IMR-90 (cell line): ENCODE data around the gene FKTN. TPM values are rescaled to one million over a fixed set of nuclear protein-coding genes. Genes with fewer than 3 reads are reported as not detected.

Experiments
- ATAC-seq: fragments of 200-7000 bp; cut with Tn5 transposase; 2 replicates; pipeline ENCODE4 v1.9.1; 2020; ENCODE audit warnings: low read depth, mild to moderate bottlenecking, moderate library complexity
- BruUV-seq: library from RNA; stranded (reverse); fragments of 400-500 nt; replicated peaks from 2 replicates; lab custom pipeline; 2021; lab: Mats Ljungman, UMichigan
- CTCF ChIA-PET: fragments of 300-600 bp; formaldehyde crosslinking; extraction: SDS; loops from one replicate; lab custom pipeline; 2021; ENCODE audit warnings: antibody characterized with exemption; lab: Yijun Ruan, JAX
- POLR2A ChIA-PET: fragments of 300-600 bp; sonication (Branson Sonifier 250); formaldehyde crosslinking; loops from one replicate; lab custom pipeline; 2022; ENCODE audit warnings: antibody characterized with exemption; ENCODE audit not compliant: unreplicated experiment; lab: Charles Lee
- DNase-seq: peaks from one replicate; pipeline ENCODE4 v3.0.0; 2013
- H2AFZ ChIP-seq: replicated peaks from 2 replicates; pipeline ENCODE3; 2013; ENCODE audit warnings: low read length, mild to moderate bottlenecking; ENCODE audit not compliant: poor library complexity
- H2AK5ac ChIP-seq: 2 replicates; pipeline ENCODE4 v1.6.1; 2013; ENCODE audit warnings: low read depth, low read length, inconsistent platforms
- H2AK9ac ChIP-seq: replicated peaks from 2 replicates; pipeline ENCODE3; 2013; ENCODE audit warnings: mild to moderate bottlenecking, low read depth, low read length, moderate library complexity; ENCODE audit not compliant: poor library complexity
- H2BK120ac ChIP-seq: 2 replicates; pipeline ENCODE4 v1.6.1; 2013; ENCODE audit warnings: low read depth, low read length, inconsistent platforms
- H2BK15ac ChIP-seq: 3 replicates; pipeline ENCODE4 v1.6.1; 2013; ENCODE audit warnings: low read depth, low read length, inconsistent platforms
- H2BK20ac ChIP-seq: 2 replicates; pipeline ENCODE4 v1.6.1; 2013; ENCODE audit warnings: low read depth, mild to moderate bottlenecking, inconsistent platforms, low read length, moderate library complexity
- H2BK5ac ChIP-seq: 2 replicates; pipeline ENCODE4 v1.6.1; 2013; ENCODE audit warnings: mild to moderate bottlenecking, low read depth, low read length, inconsistent platforms; ENCODE audit not compliant: poor library complexity, severe bottlenecking
- H3K14ac ChIP-seq: replicated peaks from 2 replicates; pipeline ENCODE4 v1.6.1; 2013; ENCODE audit warnings: low read depth, low read length, inconsistent platforms
- H3K18ac ChIP-seq: 2 replicates; pipeline ENCODE4 v1.6.1; 2013; ENCODE audit warnings: low read depth, low read length, control low read depth
- H3K23ac ChIP-seq: 2 replicates; pipeline ENCODE4 v1.6.1; 2013; ENCODE audit warnings: low read depth, low read length, inconsistent platforms
- H3K27ac ChIP-seq: 2 replicates; pipeline ENCODE4 v1.5.1; 2013; ENCODE audit warnings: mild to moderate bottlenecking, control low read depth, low read length; ENCODE audit not compliant: insufficient read depth
- H3K27me3 ChIP-seq: 2 replicates; pipeline ENCODE4 v1.6.1; 2013; ENCODE audit warnings: low read length; ENCODE audit not compliant: control insufficient read depth, insufficient read depth
- H3K36me3 ChIP-seq: 2 replicates; pipeline ENCODE4 v1.6.1; 2013; ENCODE audit warnings: low read length, mixed read lengths; ENCODE audit not compliant: control insufficient read depth, insufficient read depth
- H3K4ac ChIP-seq: 2 replicates; pipeline ENCODE4 v1.6.1; 2013; ENCODE audit warnings: low read depth, low read length, inconsistent platforms
- H3K4me1 ChIP-seq: 2 replicates; pipeline ENCODE4 v1.6.1; 2013; ENCODE audit warnings: low read length, mixed read lengths; ENCODE audit not compliant: control insufficient read depth, insufficient read depth
- H3K4me2 ChIP-seq: 2 replicates; pipeline ENCODE4 v1.6.1; 2013; ENCODE audit warnings: low read depth, mild to moderate bottlenecking, control low read depth, low read length, moderate library complexity
- H3K4me3 ChIP-seq: 2 replicates; pipeline ENCODE4 v1.5.1; 2013; ENCODE audit warnings: low read depth, mild to moderate bottlenecking, control low read depth, low read length, moderate library complexity; ENCODE audit not compliant: insufficient read depth
- H3K56ac ChIP-seq: 2 replicates; pipeline ENCODE4 v1.6.1; 2013; ENCODE audit warnings: low read length, inconsistent platforms; ENCODE audit not compliant: insufficient read depth; ENCODE audit errors: extremely low read depth
- H3K79me1 ChIP-seq, 2 experiments: 2 replicates each; pipeline ENCODE4 v1.6.1; 2013; ENCODE audit warnings: low read length in 2 of 2, inconsistent platforms in 1 of 2, low read depth in 1 of 2
- H3K9ac ChIP-seq: 2 replicates; pipeline ENCODE4 v1.6.1; 2013; ENCODE audit warnings: low read depth, low read length, control low read depth
- H3K9me1 ChIP-seq: 2 replicates; pipeline ENCODE4 v1.6.1; 2013; ENCODE audit warnings: low read length, inconsistent platforms; ENCODE audit not compliant: insufficient read depth
- H3K9me3 ChIP-seq: 2 replicates; pipeline ENCODE4 v1.6.1; 2013; ENCODE audit warnings: low read length; ENCODE audit not compliant: control insufficient read depth, insufficient read depth
- H4K20me1 ChIP-seq: 2 replicates; pipeline ENCODE4 v1.6.1; 2013; ENCODE audit warnings: low read length, inconsistent platforms; ENCODE audit not compliant: insufficient read depth
- H4K5ac ChIP-seq: 2 replicates; pipeline ENCODE4 v1.6.1; 2013; ENCODE audit warnings: mild to moderate bottlenecking, low read depth, low read length, control low read depth
- H4K8ac ChIP-seq, 2 experiments: 2 replicates each; pipeline ENCODE4 v1.6.1; 2013; ENCODE audit warnings: low read depth in 2 of 2, low read length in 2 of 2, control low read depth in 1 of 2, inconsistent platforms in 1 of 2
- H4K91ac ChIP-seq: 2 replicates; pipeline ENCODE4 v1.6.1; 2013; ENCODE audit warnings: low read depth, low read length, inconsistent platforms; ENCODE audit not compliant: insufficient read depth
- BHLHE40 ChIP-seq: fragments of 150-350 bp; IDR thresholded peaks from 2 replicates; pipeline ENCODE4 v1.6.1; 2016; ENCODE audit warnings: mild to moderate bottlenecking, low read depth, low read length
- CEBPB ChIP-seq: IDR thresholded peaks from 2 replicates; pipeline ENCODE4 v1.6.1; 2012; ENCODE audit warnings: low read depth, low read length, improper control_type of control experiment
- CHD1 ChIP-seq: IDR thresholded peaks from 2 replicates; pipeline ENCODE4 v1.6.1; 2012; ENCODE audit warnings: low read depth, low read length, improper control_type of control experiment
- CTCF ChIP-seq: conservative IDR thresholded peaks from 2 replicates; pipeline ENCODE4 v1.5.1; 2012; ENCODE audit warnings: mild to moderate bottlenecking, low read depth, low read length, improper control_type of control experiment
- ELK1 ChIP-seq: fragments of 150-350 bp; IDR thresholded peaks from 2 replicates; pipeline ENCODE4 v1.6.1; 2016; ENCODE audit warnings: low read depth, mild to moderate bottlenecking, low read length, moderate library complexity, borderline replicate concordance
- FOS ChIP-seq: fragments of 150-350 bp; IDR thresholded peaks from 2 replicates; pipeline ENCODE4 v1.6.1; 2016; ENCODE audit warnings: low read depth, low read length
- MAFK ChIP-seq: IDR thresholded peaks from 2 replicates; pipeline ENCODE4 v1.6.1; 2012; ENCODE audit warnings: low read depth, low read length, improper control_type of control experiment
- MXI1 ChIP-seq: IDR thresholded peaks from 2 replicates; pipeline ENCODE4 v1.6.1; 2012; ENCODE audit warnings: low read depth, mild to moderate bottlenecking, low read length, moderate library complexity, borderline replicate concordance
- NFE2L2 ChIP-seq: fragments of 150-350 bp; IDR thresholded peaks from 2 replicates; pipeline ENCODE4 v1.6.1; 2016; ENCODE audit warnings: low read depth, mild to moderate bottlenecking, low read length
- POLR2A ChIP-seq: IDR thresholded peaks from 2 replicates; pipeline ENCODE4 v1.6.1; 2012; ENCODE audit warnings: mild to moderate bottlenecking, low read depth, low read length
- RAD21 ChIP-seq: IDR thresholded peaks from 2 replicates; pipeline ENCODE4 v1.6.1; 2012; ENCODE audit warnings: low read length, improper control_type of control experiment
- SMC3 ChIP-seq: fragments of 150-350 bp; IDR thresholded peaks from 2 replicates; pipeline ENCODE4 v1.6.1; 2016; ENCODE audit warnings: low read depth, mild to moderate bottlenecking, antibody characterized with exemption, low read length, moderate library complexity
- USF2 ChIP-seq: fragments of 150-350 bp; IDR thresholded peaks from 2 replicates; pipeline ENCODE4 v1.6.1; 2017; ENCODE audit warnings: mild to moderate bottlenecking, antibody characterized with exemption, low read length, low read depth
- WGBS, 2 experiments: methylation state at CpG; one replicate each; pipeline versions ENCODE4 v1.1.5 to v1.1.7; 2013; ENCODE audit warnings: missing lambda C conversion rate in 2 of 2; ENCODE audit not compliant: insufficient read length in 1 of 2; ENCODE audit errors: extremely low coverage in 2 of 2; 5-methylcytosine and 5-hydroxymethylcytosine counted together
- dilution Hi-C: fragments of 300-500 bp; cut with HindIII; formaldehyde crosslinking; loops from one replicate; pipeline ENCODE4 v1.14.3; 2018; ENCODE audit warnings: low sequenced_read_pairs; ENCODE audit not compliant: unreplicated experiment
- in situ Hi-C: fragments of 300-500 bp; cut with MboI; formaldehyde crosslinking; loops from 3 replicates; pipeline ENCODE4 v1.14.3; 2019; ENCODE audit warnings: low sequenced_read_pairs, inconsistent platforms, mixed read lengths
- intact Hi-C: fragments of 100-400 bp; cut with micrococcal nuclease; formaldehyde crosslinking; loops from 2 replicates; pipeline ENCODE4 v1.10.0; 2022
- polyA plus RNA-seq, 3 experiments: library from polyadenylated mRNA; depleted of rRNA; stranded (reverse); fragments of >200 nt; gene quantifications; 2 replicates each; pipeline ENCODE4 v1.2.3, GENCODE V29; 2012; ENCODE audit warnings: low replicate concordance in 1 of 3
- total RNA-seq: library from RNA; depleted of rRNA; stranded (reverse); fragments of >200 nt; gene quantifications from 2 replicates; pipeline ENCODE4 v1.2.3, GENCODE V29; 2012

Gene FKTN
- total and polyA plus RNA-seq, 2 of the 4 experiments (the other 2 are of a cell fraction): 8.6 to 20.3 TPM

GRCh38 chr9:105557804-105558610 lies at the start of gene FKTN (continued):
- TF ChIP-seq SMC3 (no peak), RAD21 (no peak), NFE2L2 (no peak), BHLHE40 (no peak), CEBPB (no peak)

GRCh38 chr9:105508530-105508929 lies 49.4 kb upstream of the FKTN start:
- BruUV-seq: no TSS peak
- Histone ChIP-seq H3K4me1 (no peaks in the 10 kb centered on the region; the same call in 1 of the 2 replicates), H3K4ac (no peak overlapping the region), H3K36me3 (peaks cover 2% of the 10 kb centered on the region; the same call in 1 of the 2 replicates), H3K56ac (no peak overlapping the region), H2BK120ac (no peak overlapping the region), H3K27ac (no peak overlapping the region), H3K27me3 (no peaks in the 10 kb centered on the region), H4K8ac (no peak overlapping the region), H3K79me1 (peaks cover 0 to 5% of the 10 kb centered on the region in 2 experiments; a peak in 2 of 4 replicates), H3K23ac (no peak overlapping the region), H4K20me1 (no peaks in the 10 kb centered on the region), H3K14ac (no peak overlapping the region), H2BK5ac (no peak overlapping the region), H2AFZ (no peak overlapping the region), H2AK5ac (no peak overlapping the region), H2AK9ac (no peak overlapping the region), H2BK20ac (no peak overlapping the region), H3K18ac (no peak overlapping the region), H3K4me3 (no peak overlapping the region), H3K9me1 (no peaks in the 10 kb centered on the region), H3K9ac (no peak overlapping the region), H2BK15ac (no peak overlapping the region), H4K5ac (no peak overlapping the region), H4K91ac (no peak overlapping the region), H3K9me3 (no peaks in the 10 kb centered on the region), H3K4me2 (no peak overlapping the region)
- CTCF ChIA-PET: no interaction called here
- dilution Hi-C loops (no loop called here), in situ Hi-C loops (no loop called here), intact Hi-C loops (no loop called here)
- POLR2A ChIA-PET: no interaction called here
- DNase-seq (no peak), ATAC-seq (no peak)
- no CpG with 5 or more reads among the region's 2 CpGs for WGBS, 2 experiments
- no peak for TF ChIP-seq POLR2A
- no peak for TF ChIP-seq ELK1
- TF ChIP-seq CHD1: no peak
- no peak for TF ChIP-seq NFE2L2
- TF ChIP-seq CEBPB: no peak
- no peak for TF ChIP-seq MAFK
- TF ChIP-seq CTCF: no peak
- no peak for TF ChIP-seq BHLHE40
- TF ChIP-seq USF2: no peak
- no peak for TF ChIP-seq MXI1
- no peak for TF ChIP-seq FOS
